GM23338 (cell line): ENCODE measurements around the gene NCOA1. TPM values are rescaled to one million over a fixed set of nuclear protein-coding genes. Genes with fewer than 3 reads are reported as not detected.

Source experiments
- ATAC-seq: fragments of 200-7000 bp; cut with Tn5 transposase; 3 replicates; pipeline ENCODE4 v1.9.1; 2020
- DNase-seq: peaks from one replicate; pipeline ENCODE4 v3.0.0-alpha.2; 2015; ENCODE audit warnings: low spot score
- H2AFZ ChIP-seq: fragments of 200-600 bp; sonication (generic); 2 replicates; pipeline ENCODE4 v1.8.0; 2016; ENCODE audit warnings: antibody characterized with exemption, mild to moderate bottlenecking, moderate library complexity
- H3F3A ChIP-seq: fragments of 200-600 bp; sonication (generic); replicated peaks from 2 replicates; pipeline ENCODE4 v1.8.0; 2017; ENCODE audit warnings: antibody characterized with exemption, mixed run types, low read depth
- H3K27ac ChIP-seq: fragments of 200-600 bp; sonication (generic); 2 replicates; pipeline ENCODE4 v1.6.1; 2016; ENCODE audit warnings: low read depth
- H3K27me3 ChIP-seq: fragments of 200-600 bp; sonication (generic); 2 replicates; pipeline ENCODE4 v1.8.0; 2016; ENCODE audit warnings: mild to moderate bottlenecking, mixed run types, moderate library complexity; ENCODE audit not compliant: insufficient read depth
- H3K36me3 ChIP-seq: fragments of 200-600 bp; sonication (generic); 2 replicates; pipeline ENCODE4 v1.8.0; 2016; ENCODE audit warnings: mild to moderate bottlenecking; ENCODE audit not compliant: insufficient read depth
- H3K4me1 ChIP-seq: fragments of 200-600 bp; sonication (generic); 2 replicates; pipeline ENCODE4 v1.8.0; 2016; ENCODE audit warnings: mild to moderate bottlenecking, moderate library complexity; ENCODE audit not compliant: insufficient read depth
- H3K4me2 ChIP-seq: fragments of 200-600 bp; sonication (generic); 2 replicates; pipeline ENCODE4 v1.7.1; 2017; ENCODE audit warnings: mixed run types
- H3K4me3 ChIP-seq: fragments of 200-600 bp; sonication (generic); 2 replicates; pipeline ENCODE4 v1.6.1; 2016; ENCODE audit warnings: mixed run types
- H3K79me2 ChIP-seq: fragments of 200-600 bp; sonication (generic); replicated peaks from 2 replicates; pipeline ENCODE4 v1.8.0; 2017; ENCODE audit warnings: mild to moderate bottlenecking; ENCODE audit not compliant: insufficient read depth
- H3K9me2 ChIP-seq: fragments of 200-600 bp; sonication (generic); 2 replicates; pipeline ENCODE4 v1.8.0; 2017; ENCODE audit not compliant: insufficient read depth
- H4K20me1 ChIP-seq: fragments of 200-600 bp; sonication (generic); replicated peaks from 2 replicates; pipeline ENCODE4 v1.8.0; 2017; ENCODE audit warnings: mild to moderate bottlenecking; ENCODE audit not compliant: insufficient read depth
- H3K27ac Mint-ChIP-seq: 2 replicates; pipeline ENCODE4 v1.8.0; 2020; ENCODE audit warnings: inconsistent platforms, mild to moderate bottlenecking, moderate library complexity, mixed read lengths
- H3K27me3 Mint-ChIP-seq: 3 replicates; pipeline ENCODE4 v1.8.0; 2022; ENCODE audit warnings: low read depth, mild to moderate bottlenecking, moderate library complexity, mixed read lengths, inconsistent platforms; ENCODE audit not compliant: insufficient read depth, poor library complexity
- H3K36me3 Mint-ChIP-seq: 3 replicates; pipeline ENCODE4 v1.8.0; 2021; ENCODE audit warnings: low read depth, mild to moderate bottlenecking, inconsistent platforms, moderate library complexity, mixed read lengths
- H3K4me1 Mint-ChIP-seq: 3 replicates; pipeline ENCODE4 v1.8.0; 2020; ENCODE audit warnings: mild to moderate bottlenecking, inconsistent platforms, mixed read lengths
- H3K4me3 Mint-ChIP-seq: 3 replicates; pipeline ENCODE4 v1.8.0; 2021; ENCODE audit warnings: moderate library complexity, mild to moderate bottlenecking, inconsistent platforms, mixed read lengths
- H3K9me3 Mint-ChIP-seq: 3 replicates; pipeline ENCODE4 v1.8.0; 2020; ENCODE audit warnings: moderate library complexity, mild to moderate bottlenecking, inconsistent platforms, mixed read lengths
- CREB1 ChIP-seq: fragments of 250-450 bp; sonication (Bioruptor Pico); IDR thresholded peaks from 2 replicates; pipeline ENCODE4 v1.5.0; 2020; ENCODE audit warnings: low read depth, mild to moderate bottlenecking, moderate library complexity
- CTCF ChIP-seq, 2 experiments: fragments of 200-600 bp in 1 of 2; sonication (generic) in 1 of 2; conservative IDR thresholded peaks; 2 replicates each; pipeline versions ENCODE4 v1.5.1 to v1.6.1; 2016 to 2017; ENCODE audit warnings: antibody characterized with exemption in 2 of 2, low read depth in 2 of 2, mild to moderate bottlenecking in 2 of 2, moderate library complexity in 1 of 2
- ETS1 ChIP-seq: IDR thresholded peaks from 2 replicates; pipeline ENCODE4 v1.6.1; 2016; ENCODE audit warnings: antibody characterized with exemption
- EZH2 ChIP-seq: fragments of 200-600 bp; sonication (generic); IDR thresholded peaks from one replicate; pipeline ENCODE4 v1.8.0; 2017; ENCODE audit warnings: antibody characterized with exemption, mild to moderate bottlenecking, low read depth; ENCODE audit not compliant: unreplicated experiment
- EZH2phosphoT487 ChIP-seq: fragments of 200-600 bp; sonication (generic); IDR thresholded peaks from one replicate; pipeline ENCODE4 v1.8.1; 2018; ENCODE audit warnings: antibody characterized with exemption; ENCODE audit not compliant: unreplicated experiment
- JUNB ChIP-seq: IDR thresholded peaks from one replicate; pipeline ENCODE4 v1.6.1; 2016; ENCODE audit warnings: antibody characterized with exemption; ENCODE audit not compliant: unreplicated experiment
- NANOG ChIP-seq: IDR thresholded peaks from 2 replicates; pipeline ENCODE4 v1.6.1; 2016; ENCODE audit warnings: antibody characterized with exemption, borderline replicate concordance
- POLR2AphosphoS5 ChIP-seq: IDR thresholded peaks from 2 replicates; pipeline ENCODE4 v1.6.1; 2016; ENCODE audit warnings: antibody characterized with exemption, low read depth
- REST ChIP-seq: IDR thresholded peaks from one replicate; pipeline ENCODE4 v1.6.1; 2018; ENCODE audit warnings: antibody characterized with exemption; ENCODE audit not compliant: unreplicated experiment
- STAT1 ChIP-seq: IDR thresholded peaks from one replicate; pipeline ENCODE4 v1.6.1; 2016; ENCODE audit warnings: antibody characterized with exemption; ENCODE audit not compliant: unreplicated experiment
- ZNF114 ChIP-seq: fragments of 250-450 bp; sonication (Bioruptor Pico); IDR thresholded peaks from 2 replicates; pipeline ENCODE4 v1.5.0; 2020; ENCODE audit warnings: mild to moderate bottlenecking, moderate library complexity
- ZNF331 ChIP-seq: fragments of 250-450 bp; sonication (Bioruptor Pico); IDR thresholded peaks from 2 replicates; pipeline ENCODE4 v1.5.0; 2020; ENCODE audit warnings: low read depth, mild to moderate bottlenecking, moderate library complexity
- ZNF462 ChIP-seq: fragments of 250-450 bp; sonication (Bioruptor Pico); IDR thresholded peaks from 2 replicates; pipeline ENCODE4 v1.5.0; 2020; ENCODE audit warnings: mild to moderate bottlenecking, moderate library complexity
- polyA plus RNA-seq: library from polyadenylated mRNA; unstranded; fragments of >200 nt; fragmentation: Nextera tagmentation; extraction: Ambion mirVana; gene quantifications from 2 replicates; pipeline ENCODE4 v1.2.1, GENCODE V29; 2016
- total RNA-seq: library from RNA; depleted of rRNA; stranded (reverse); fragments of >200 nt; shearing (Covaris generic); gene quantifications from 2 replicates; pipeline ENCODE4 v1.2.3, GENCODE V29; 2014

Gene NCOA1
- total and polyA plus RNA-seq, 2 experiments from 2014 or later: 7.1 to 15.1 TPM

- no peaks in the 10 kb centered on the region for H3K4me1 ChIP-seq
- ATAC-seq (no peak), DNase-seq (no peak)
- no peaks in the 10 kb centered on the region for H3K9me2 ChIP-seq
- H3K4me3 ChIP-seq: no peak overlapping the region
- H2AFZ ChIP-seq: no peak overlapping the region
- Mint-ChIP-seq H3K27ac (no peak overlapping the region), H3K4me1 (no peaks in the 10 kb centered on the region), H3K36me3 (no peaks in the 10 kb centered on the region), H3K4me3 (no peak overlapping the region), H3K9me3 (no peaks in the 10 kb centered on the region), H3K27me3 (no peaks in the 10 kb centered on the region)
- H3K36me3 ChIP-seq: no peaks in the 10 kb centered on the region
- no peaks in the 10 kb centered on the region for H3F3A ChIP-seq
- H3K79me2 ChIP-seq: no peaks in the 10 kb centered on the region
- H4K20me1 ChIP-seq: no peaks in the 10 kb centered on the region
- no peak overlapping the region for H3K4me2 ChIP-seq
- TF ChIP-seq ZNF331: no peak
- no peak for TF ChIP-seq ZNF114 (CRISPR knock-in tag)
- TF ChIP-seq CREB1 (CRISPR knock-in tag): no peak
- no peak for TF ChIP-seq ETS1
- TF ChIP-seq JUNB: no peak
- no peak for TF ChIP-seq ZNF462 (CRISPR knock-in tag)
- TF ChIP-seq STAT1: no peak
- no peak for TF ChIP-seq REST
- no peak for TF ChIP-seq CTCF (conservative IDR thresholded peaks at IDR 0.05; ENCODE audit: low read depth in 2 of 2)
- TF ChIP-seq POLR2AphosphoS5: no peak
- no peak for TF ChIP-seq EZH2
- no peak for TF ChIP-seq EZH2phosphoT487
- no peak for TF ChIP-seq NANOG
- H3K27ac ChIP-seq: no peak overlapping the region
- no peaks in the 10 kb centered on the region for H3K27me3 ChIP-seq
Measured at GRCh38 chr2:24690524-24690923, 199.5 kb downstream of the NCOA1 start.
